Prostate gland (tissue), 2 donors: ENCODE measurements around the gene ANKRD49. TPM values are rescaled to one million over a fixed set of nuclear protein-coding genes. Genes with fewer than 3 reads are reported as not detected.

Experiments used
- DNase-seq: peaks from one replicate; pipeline ENCODE4 v3.0.0-alpha.2; 2019; ENCODE audit warnings: low spot score
- H3K27ac ChIP-seq, 2 donors: fragments of 200-600 bp; sonication (generic); 2 replicates each; pipeline ENCODE4 v1.5.1; 2017 to 2019
- H3K27me3 ChIP-seq: fragments of 200-600 bp; sonication (generic); replicated peaks from 2 replicates; pipeline ENCODE4 v1.5.1; 2019; ENCODE audit not compliant: insufficient read depth
- H3K36me3 ChIP-seq, 2 donors: fragments of 200-600 bp; sonication (generic); 1 replicate in 1 of 2; 2 replicates in 1 of 2; pipeline versions ENCODE4 v1.5.1 to v1.8.1; 2017 to 2019
- H3K4me1 ChIP-seq: fragments of 200-600 bp; sonication (generic); replicated peaks from 2 replicates; pipeline ENCODE4 v1.5.1; 2019
- H3K4me3 ChIP-seq, 2 donors: fragments of 200-600 bp; sonication (generic); 2 replicates each; pipeline ENCODE4 v1.5.1; 2017 to 2019
- H3K9me3 ChIP-seq: fragments of 200-600 bp; sonication (generic); 2 replicates; pipeline ENCODE4 v1.5.1; 2017
- CTCF ChIP-seq, 4 experiments: fragments of 200-600 bp in 2 of 4; fragments of 450-650 bp in 2 of 4; sonication (generic) in 2 of 4; IDR thresholded peaks; 1 replicate in 3 of 4; 2 replicates in 1 of 4; pipeline ENCODE4 v1.5.1; 2016 to 2019; ENCODE audit warnings: antibody characterized with exemption in 4 of 4, mild to moderate bottlenecking in 2 of 4, moderate library complexity in 2 of 4
- POLR2A ChIP-seq: fragments of 450-650 bp; IDR thresholded peaks from one replicate; pipeline ENCODE4 v1.6.1; 2016; ENCODE audit warnings: antibody characterized with exemption, mild to moderate bottlenecking
- POLR2AphosphoS5 ChIP-seq: sonication (generic); formaldehyde crosslinking; IDR thresholded peaks from one replicate; pipeline ENCODE4 v1.6.1; 2017; ENCODE audit warnings: antibody characterized with exemption
- WGBS: methylation state at CpG from one replicate; pipeline ENCODE4 v1.1.5; 2018; 5-methylcytosine and 5-hydroxymethylcytosine counted together
- intact Hi-C: fragments of 100-400 bp; cut with DNase I; formaldehyde crosslinking; loops from one replicate; pipeline ENCODE4 v1.14.2; 2022
- total RNA-seq, 2 donors: library from RNA; depleted of rRNA; stranded (reverse); fragments of >200 nt; gene quantifications; one replicate each; pipeline ENCODE4 v1.1.0, GENCODE V29; 2016

Gene ANKRD49
- total RNA-seq, 2 donors from 2014 or later = 11.6 to 15.6 TPM

- no peaks in the 10 kb centered on the region for H3K9me3 ChIP-seq
- 89% methylated on average over 2 of the region's 2 CpGs for WGBS
- no peak overlapping the region for H3K4me3 ChIP-seq
- no peaks in the 10 kb centered on the region for H3K27me3 ChIP-seq
- intact Hi-C loops = no loop called here
- H3K36me3 ChIP-seq = peaks cover 0 to 5% of the 10 kb centered on the region in 2 donors
- TF ChIP-seq POLR2AphosphoS5 = no peak
- TF ChIP-seq POLR2A = no peak
- TF ChIP-seq CTCF (IDR thresholded peaks at IDR 0.05) = no peak
- no peaks in the 10 kb centered on the region for H3K4me1 ChIP-seq
- H3K27ac ChIP-seq = no peak overlapping the region
- DNase-seq = no peak
Observed at GRCh38 chr11:94477624-94478023, 16.2 kb upstream of the ANKRD49 start.

GRCh38 chr11:94481342-94481741 is 12.4 kb upstream of the ANKRD49 start:
- no peaks in the 10 kb centered on the region for H3K9me3 ChIP-seq
- no peaks in the 10 kb centered on the region for H3K27me3 ChIP-seq
- TF ChIP-seq POLR2A = no peak
- TF ChIP-seq POLR2AphosphoS5 = no peak
- TF ChIP-seq CTCF (IDR thresholded peaks at IDR 0.05) = no peak
- intact Hi-C loops = no loop called here
- no peak for DNase-seq
- peaks cover 0 to 5% of the 10 kb centered on the region in 2 donors for H3K36me3 ChIP-seq
- no peak overlapping the region for H3K4me3 ChIP-seq
- H3K27ac ChIP-seq = no peak overlapping the region
- no peaks in the 10 kb centered on the region for H3K4me1 ChIP-seq

GRCh38 chr11:94486068-94486467 is 7.7 kb upstream of the ANKRD49 start:
- Histone ChIP-seq H3K9me3 (no peaks in the 10 kb centered on the region), H3K27ac (no peak overlapping the region), H3K27me3 (no peaks in the 10 kb centered on the region), H3K36me3 (no peaks in the 10 kb centered on the region), H3K4me3 (no peak overlapping the region), H3K4me1 (no peaks in the 10 kb centered on the region)
- 93% methylated on average over 1 of the region's 1 CpG for whole genome bisulfite sequencing
- no peak for TF ChIP-seq CTCF (IDR thresholded peaks at IDR 0.05)
- no peak for TF ChIP-seq POLR2A
- no peak for TF ChIP-seq POLR2AphosphoS5
- intact Hi-C loops = no loop called here
- DNase-seq = no peak

- Histone ChIP-seq H3K9me3 (no peaks in the 10 kb centered on the region), H3K4me3 (peak overlapping the region; percentile 75 to 81), H3K27me3 (no peaks in the 10 kb centered on the region), H3K36me3 (peaks cover 0 to 4% of the 10 kb centered on the region in 2 donors), H3K4me1 (peaks cover 5% of the 10 kb centered on the region), H3K27ac (peak overlapping the region; percentile 70 to 81)
- 4% methylated on average over 19 of the region's 19 CpGs for WGBS
- TF ChIP-seq POLR2AphosphoS5 (no peak), CTCF (IDR thresholded peaks at IDR 0.05) (no peak), POLR2A (no peak)
- no peak for DNase-seq
- intact Hi-C loops = loop anchor here (10.0 kb wide), 1 partner anchor 309 kb away; no protein-coding TSS in a partner anchor
Observed at GRCh38 chr11:94494126-94494680, 419 bp downstream of the ANKRD49 start.

GRCh38 chr11:94500181-94500580 is 6.4 kb downstream of the ANKRD49 start:
- H3K27ac ChIP-seq = no peak overlapping the region
- no peak overlapping the region for H3K4me3 ChIP-seq
- intact Hi-C loops = loop anchor here (10.0 kb wide), 1 partner anchor 605 kb away; no protein-coding TSS in a partner anchor
- 91% methylated on average over 2 of the region's 2 CpGs for WGBS
- H3K27me3 ChIP-seq = no peaks in the 10 kb centered on the region
- H3K9me3 ChIP-seq = no peaks in the 10 kb centered on the region
- H3K4me1 ChIP-seq = peaks cover 4% of the 10 kb centered on the region
- TF ChIP-seq POLR2A (no peak), POLR2AphosphoS5 (no peak), CTCF (IDR thresholded peaks at IDR 0.05) (no peak)
- no peak for DNase-seq
- peaks cover 0 to 4% of the 10 kb centered on the region in 2 donors for H3K36me3 ChIP-seq
